Testis (tissue), 3 donors: Measurements from ENCODE around the gene CAMK2D. TPM values are rescaled to one million over a fixed set of nuclear protein-coding genes. Genes with fewer than 3 reads are reported as not detected.

ENCODE experiments used
- DNase-seq: peaks from one replicate; pipeline ENCODE4 v3.0.0-alpha.2; 2019
- H3K27ac ChIP-seq, 2 donors: fragments of 200-600 bp; sonication (generic); one replicate each; pipeline ENCODE4 v1.5.1; 2019
- H3K27me3 ChIP-seq: fragments of 200-600 bp; sonication (generic); one replicate; pipeline ENCODE4 v1.5.1; 2019
- H3K36me3 ChIP-seq: fragments of 200-600 bp; sonication (generic); one replicate; pipeline ENCODE4 v1.5.1; 2017; ENCODE audit warnings: low read depth; ENCODE audit errors: missing control alignments
- H3K4me1 ChIP-seq: fragments of 200-600 bp; sonication (generic); one replicate; pipeline ENCODE4 v1.5.1; 2019
- H3K4me3 ChIP-seq, 2 donors: fragments of 200-600 bp; sonication (generic); one replicate each; pipeline ENCODE4 v1.5.1; 2017 to 2019
- H3K9me3 ChIP-seq: fragments of 200-600 bp; sonication (generic); one replicate; pipeline ENCODE4 v1.5.1; 2017
- CTCF ChIP-seq, 3 experiments: fragments of 450-650 bp in 2 of 3; fragments of 200-600 bp in 1 of 3; sonication (generic) in 1 of 3; IDR thresholded peaks; one replicate each; pipeline ENCODE4 v1.5.1; 2016 to 2019; ENCODE audit warnings: antibody characterized with exemption in 3 of 3, mild to moderate bottlenecking in 2 of 3, moderate library complexity in 1 of 3
- POLR2A ChIP-seq: fragments of 450-650 bp; IDR thresholded peaks from one replicate; pipeline ENCODE4 v1.6.1; 2017; ENCODE audit warnings: antibody characterized with exemption, mild to moderate bottlenecking, moderate library complexity
- WGBS, 2 donors: methylation state at CpG; one replicate each; pipeline ENCODE4 v1.1.5; 2018; 5-methylcytosine and 5-hydroxymethylcytosine counted together
- intact Hi-C: fragments of 100-400 bp; cut with DNase I; formaldehyde crosslinking; loops from one replicate; pipeline ENCODE4 v1.15.1; 2023; ENCODE audit warnings: low total_unique reads
- polyA plus RNA-seq: library from polyadenylated mRNA; stranded (reverse); fragments of 350-450 nt; fragmentation: Illumina TruSeq; extraction: RNeasy Lipid Tissue Mini Kit (QIAGEN cat#74804); gene quantifications from one replicate; pipeline ENCODE4 v1.2.3, GENCODE V29; 2014; ENCODE audit warnings: low read depth, low replicate concordance; ENCODE audit not compliant: insufficient read depth
- total RNA-seq, 2 donors: library from RNA; depleted of rRNA; stranded (reverse); fragments of >200 nt; gene quantifications; one replicate each; pipeline ENCODE4 v1.2.3, GENCODE V29; 2016

The CAMK2D gene
- total and polyA plus RNA-seq, 3 donors from 2014 or later: 31.2 to 88.1 (median 72.4) TPM

- intact Hi-C loops: no loop called here
- DNase-seq: no peak
- H3K27me3 ChIP-seq: no peaks in the 10 kb centered on the region
- no peak overlapping the region for H3K27ac ChIP-seq
- TF ChIP-seq CTCF (IDR thresholded peaks at IDR 0.05): no peak
- no peak for TF ChIP-seq POLR2A
- H3K4me1 ChIP-seq: peaks cover 4% of the 10 kb centered on the region
- no peaks in the 10 kb centered on the region for H3K36me3 ChIP-seq
- H3K4me3 ChIP-seq: no peak overlapping the region
- WGBS, 2 donors: 34 to 43% methylated on average over 2 of the region's 2 CpGs
- no peaks in the 10 kb centered on the region for H3K9me3 ChIP-seq
These were observed 143.3 kb downstream of the CAMK2D start for GRCh38 chr4:113618205-113618604.

GRCh38 chr4:113617195-113617594 lies 144.3 kb downstream of the CAMK2D start:
- Histone ChIP-seq H3K27me3 (no peaks in the 10 kb centered on the region), H3K9me3 (no peaks in the 10 kb centered on the region), H3K27ac (no peak overlapping the region), H3K36me3 (no peaks in the 10 kb centered on the region), H3K4me3 (no peak overlapping the region), H3K4me1 (peaks cover 4% of the 10 kb centered on the region)
- TF ChIP-seq CTCF (IDR thresholded peaks at IDR 0.05): no peak
- intact Hi-C loops: no loop called here
- DNase-seq: no peak
- WGBS, 2 donors: 91 to 94% methylated on average over 6 of the region's 6 CpGs

GRCh38 chr4:113616443-113616842 lies 145.1 kb downstream of the CAMK2D start:
- intact Hi-C loops: no loop called here
- Histone ChIP-seq H3K27ac (no peak overlapping the region), H3K4me3 (no peak overlapping the region), H3K9me3 (no peaks in the 10 kb centered on the region), H3K4me1 (peaks cover 4% of the 10 kb centered on the region), H3K27me3 (no peaks in the 10 kb centered on the region), H3K36me3 (no peaks in the 10 kb centered on the region)
- no peak for DNase-seq
- 27 to 36% methylated on average over 1 of the region's 1 CpG for WGBS, 2 donors
- TF ChIP-seq POLR2A: no peak
- no peak for TF ChIP-seq CTCF (IDR thresholded peaks at IDR 0.05)

GRCh38 chr4:113614414-113614813 lies 147.1 kb downstream of the CAMK2D start:
- H3K27me3 ChIP-seq: no peaks in the 10 kb centered on the region
- H3K27ac ChIP-seq: no peak overlapping the region
- DNase-seq: no peak
- no peaks in the 10 kb centered on the region for H3K36me3 ChIP-seq
- WGBS, 2 donors: 71 to 96% methylated on average over 2 of the region's 2 CpGs
- H3K9me3 ChIP-seq: no peaks in the 10 kb centered on the region
- TF ChIP-seq CTCF (IDR thresholded peaks at IDR 0.05): no peak
- no peak for TF ChIP-seq POLR2A
- intact Hi-C loops: no loop called here
- H3K4me1 ChIP-seq: peaks cover 4% of the 10 kb centered on the region
- no peak overlapping the region for H3K4me3 ChIP-seq

GRCh38 chr4:113613503-113613902 lies 148.0 kb downstream of the CAMK2D start:
- no peak for TF ChIP-seq POLR2A
- TF ChIP-seq CTCF (IDR thresholded peaks at IDR 0.05): no peak
- Histone ChIP-seq H3K4me3 (no peak overlapping the region), H3K9me3 (no peaks in the 10 kb centered on the region), H3K27ac (no peak overlapping the region), H3K36me3 (no peaks in the 10 kb centered on the region), H3K4me1 (peaks cover 3% of the 10 kb centered on the region), H3K27me3 (no peaks in the 10 kb centered on the region)
- no peak for DNase-seq
- WGBS, 2 donors: 90 to 95% methylated on average over 4 of the region's 4 CpGs
- intact Hi-C loops: no loop called here
